ENCODE data around the gene LACTB. TPM values are rescaled to one million over a fixed set of nuclear protein-coding genes. Genes with fewer than 3 reads are reported as not detected.
"Not testable (repeated sequence)": the region's sequence is repeated elsewhere in the genome, so short reads cannot be mapped to it uniquely, and the experiment has no call there.

The LACTB gene
- total RNA-seq, 1 donor from 2014 or later = 13.7 TPM

GRCh38 chr15:63094495-63094931, 27.1 kb upstream of the LACTB start:
- Mint-ChIP-seq H3K9me3 (no peaks in the 10 kb centered on the region), H3K4me1 (ENCODE audit: low read depth) (peaks cover 5% of the 10 kb centered on the region), H3K27me3 (ENCODE audit: insufficient read depth) (peaks cover under 1% of the 10 kb centered on the region), H3K36me3 (ENCODE audit: low read depth) (no peaks in the 10 kb centered on the region), H3K4me3 (no peak overlapping the region), H3K27ac (no peak overlapping the region)
- DNase-seq (ENCODE audit: low spot score) = no peak
- intact Hi-C loops (cut with micrococcal nuclease) = no loop called here

- DNase-seq (ENCODE audit: low spot score) = no peak
- intact Hi-C loops (cut with micrococcal nuclease) = no loop called here
- Mint-ChIP-seq H3K4me1 (ENCODE audit: low read depth) (peaks cover 5% of the 10 kb centered on the region), H3K27ac (no peak overlapping the region), H3K27me3 (ENCODE audit: insufficient read depth) (no peaks in the 10 kb centered on the region), H3K36me3 (ENCODE audit: low read depth) (no peaks in the 10 kb centered on the region), H3K9me3 (no peaks in the 10 kb centered on the region), H3K4me3 (no peak overlapping the region)
These were observed 25.5 kb upstream of the LACTB start for GRCh38 chr15:63096178-63096577.

- H3K4me1 Mint-ChIP-seq (ENCODE audit: low read depth); DNase-seq (ENCODE audit: low spot score); H3K9me3 Mint-ChIP-seq; H3K27me3 Mint-ChIP-seq (ENCODE audit: insufficient read depth); intact Hi-C loops (cut with micrococcal nuclease); H3K4me3 Mint-ChIP-seq; H3K27ac Mint-ChIP-seq; H3K36me3 Mint-ChIP-seq (ENCODE audit: low read depth): not testable (repeated sequence)
These were observed 22.8 kb upstream of the LACTB start for GRCh38 chr15:63098901-63099300.

- H3K4me1 Mint-ChIP-seq (ENCODE audit: low read depth); H3K27me3 Mint-ChIP-seq (ENCODE audit: insufficient read depth); H3K4me3 Mint-ChIP-seq; intact Hi-C loops (cut with micrococcal nuclease); H3K27ac Mint-ChIP-seq; DNase-seq (ENCODE audit: low spot score); H3K9me3 Mint-ChIP-seq; H3K36me3 Mint-ChIP-seq (ENCODE audit: low read depth): not testable (repeated sequence)
These were observed 22.1 kb upstream of the LACTB start for GRCh38 chr15:63099581-63099980.

DNA sequence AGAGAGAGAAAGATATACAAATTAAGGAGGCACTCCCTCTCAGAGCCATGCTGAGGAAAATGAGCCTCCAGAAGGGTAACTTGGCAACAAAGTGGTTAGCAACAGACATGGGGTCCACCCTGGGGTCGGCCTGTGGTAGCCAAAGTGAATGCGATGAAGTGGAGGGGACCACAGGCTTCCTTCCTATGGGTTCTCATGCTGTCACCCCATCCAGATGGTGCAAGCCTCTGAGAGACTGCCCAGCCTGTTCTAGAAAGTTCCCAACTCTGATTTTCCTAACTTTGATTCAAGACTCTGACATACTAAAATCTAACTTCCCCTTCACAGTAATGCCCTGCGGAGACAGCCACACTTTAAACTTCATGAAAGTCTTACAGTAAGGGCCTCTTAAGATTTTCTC, 18.2 kb upstream of the LACTB start:
- no peaks in the 10 kb centered on the region for H3K4me1 Mint-ChIP-seq (ENCODE audit: low read depth)
- H3K27me3 Mint-ChIP-seq (ENCODE audit: insufficient read depth) = peaks cover 2% of the 10 kb centered on the region
- H3K9me3 Mint-ChIP-seq = peaks cover 7% of the 10 kb centered on the region
- H3K36me3 Mint-ChIP-seq (ENCODE audit: low read depth) = no peaks in the 10 kb centered on the region
- DNase-seq (ENCODE audit: low spot score) = no peak
- intact Hi-C loops (cut with micrococcal nuclease) = no loop called here
- no peak overlapping the region for H3K4me3 Mint-ChIP-seq
- H3K27ac Mint-ChIP-seq = no peak overlapping the region

- no peak for DNase-seq (ENCODE audit: low spot score)
- H3K27ac Mint-ChIP-seq = no peak overlapping the region
- no peaks in the 10 kb centered on the region for H3K4me1 Mint-ChIP-seq (ENCODE audit: low read depth)
- intact Hi-C loops (cut with micrococcal nuclease) = no loop called here
- H3K36me3 Mint-ChIP-seq (ENCODE audit: low read depth) = no peaks in the 10 kb centered on the region
- peaks cover 12% of the 10 kb centered on the region for H3K27me3 Mint-ChIP-seq (ENCODE audit: insufficient read depth)
- H3K4me3 Mint-ChIP-seq = no peak overlapping the region
- peaks cover 7% of the 10 kb centered on the region for H3K9me3 Mint-ChIP-seq
These were observed 16.9 kb upstream of the LACTB start for GRCh38 chr15:63104727-63105126.

DNA sequence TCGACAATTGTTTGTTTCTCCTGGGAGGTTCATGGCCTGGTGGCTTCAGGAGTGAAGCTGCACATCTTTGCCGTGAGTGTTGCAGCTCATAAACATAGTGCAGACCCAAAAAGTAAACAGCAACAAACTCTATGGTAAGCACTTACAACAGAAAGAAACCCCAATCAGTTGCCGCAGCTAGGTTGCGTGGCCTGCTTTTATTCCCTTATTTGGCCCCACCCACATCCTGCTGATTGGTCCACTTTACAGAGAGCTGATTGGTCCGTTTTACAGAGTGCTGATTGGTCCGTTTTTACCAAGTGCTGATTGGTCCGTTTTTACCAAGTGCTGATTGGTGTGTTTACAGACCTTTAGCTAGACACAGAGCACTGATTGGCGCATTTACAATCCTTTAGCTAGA, 16.3 kb upstream of the LACTB start:
- H3K4me1 Mint-ChIP-seq (ENCODE audit: low read depth); intact Hi-C loops (cut with micrococcal nuclease); H3K27ac Mint-ChIP-seq; H3K36me3 Mint-ChIP-seq (ENCODE audit: low read depth); H3K9me3 Mint-ChIP-seq; H3K4me3 Mint-ChIP-seq; DNase-seq (ENCODE audit: low spot score): not testable (repeated sequence)
- peaks cover 12% of the 10 kb centered on the region for H3K27me3 Mint-ChIP-seq (ENCODE audit: insufficient read depth)

GRCh38 chr15:63107895-63108546, 13.6 kb upstream of the LACTB start:
- Mint-ChIP-seq H3K27ac (no peak overlapping the region), H3K36me3 (ENCODE audit: low read depth) (no peaks in the 10 kb centered on the region), H3K27me3 (ENCODE audit: insufficient read depth) (peaks cover 12% of the 10 kb centered on the region), H3K4me3 (no peak overlapping the region), H3K4me1 (ENCODE audit: low read depth) (no peaks in the 10 kb centered on the region), H3K9me3 (peaks cover 7% of the 10 kb centered on the region)
- no peak for DNase-seq (ENCODE audit: low spot score)
- intact Hi-C loops (cut with micrococcal nuclease) = no loop called here

- Mint-ChIP-seq H3K9me3 (peaks cover 7% of the 10 kb centered on the region), H3K27me3 (ENCODE audit: insufficient read depth) (peaks cover 10% of the 10 kb centered on the region), H3K4me3 (no peak overlapping the region), H3K4me1 (ENCODE audit: low read depth) (no peaks in the 10 kb centered on the region), H3K36me3 (ENCODE audit: low read depth) (no peaks in the 10 kb centered on the region), H3K27ac (no peak overlapping the region)
- no peak for DNase-seq (ENCODE audit: low spot score)
- intact Hi-C loops (cut with micrococcal nuclease) = no loop called here
These were observed 12.2 kb upstream of the LACTB start for GRCh38 chr15:63109498-63109897.

- DNase-seq (ENCODE audit: low spot score) = no peak
- no peaks in the 10 kb centered on the region for H3K36me3 Mint-ChIP-seq (ENCODE audit: low read depth)
- peaks cover 10% of the 10 kb centered on the region for H3K27me3 Mint-ChIP-seq (ENCODE audit: insufficient read depth)
- no peaks in the 10 kb centered on the region for H3K4me1 Mint-ChIP-seq (ENCODE audit: low read depth)
- intact Hi-C loops (cut with micrococcal nuclease) = no loop called here
- peaks cover 7% of the 10 kb centered on the region for H3K9me3 Mint-ChIP-seq
- H3K4me3 Mint-ChIP-seq = no peak overlapping the region
- no peak overlapping the region for H3K27ac Mint-ChIP-seq
These were observed 11.7 kb upstream of the LACTB start for GRCh38 chr15:63109920-63110319.

DNA sequence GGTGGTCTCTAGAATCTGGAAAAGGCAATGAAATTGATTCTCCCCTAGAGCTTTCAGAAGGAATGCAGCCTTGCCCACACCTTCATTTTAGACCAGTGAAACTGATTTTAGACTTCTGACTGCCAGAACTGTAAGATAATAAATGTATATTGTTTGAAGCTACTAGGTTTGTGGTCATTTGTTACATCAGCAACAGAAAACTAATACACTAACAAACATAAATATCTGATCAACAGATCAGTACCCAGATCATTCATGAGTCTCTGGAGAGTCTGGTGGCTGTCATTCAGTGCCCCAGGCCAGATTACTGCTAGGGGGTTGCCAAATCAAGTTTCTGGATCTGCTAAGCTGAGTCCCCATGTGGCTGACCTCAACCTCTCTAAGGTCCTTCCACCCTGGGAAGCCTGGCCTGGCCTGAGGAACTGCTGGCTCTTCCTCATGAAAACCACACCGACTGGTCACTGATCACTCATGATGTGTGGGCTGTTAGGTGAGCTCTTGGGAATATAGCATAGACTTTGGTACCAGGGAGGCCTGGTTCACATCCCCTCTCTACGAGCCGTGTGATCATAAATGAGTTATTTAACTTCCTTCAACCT, 11.1 kb upstream of the LACTB start:
- no peaks in the 10 kb centered on the region for H3K36me3 Mint-ChIP-seq (ENCODE audit: low read depth)
- no peak overlapping the region for H3K27ac Mint-ChIP-seq
- peaks cover 10% of the 10 kb centered on the region for H3K27me3 Mint-ChIP-seq (ENCODE audit: insufficient read depth)
- peaks cover under 1% of the 10 kb centered on the region for H3K9me3 Mint-ChIP-seq
- no peak overlapping the region for H3K4me3 Mint-ChIP-seq
- no peaks in the 10 kb centered on the region for H3K4me1 Mint-ChIP-seq (ENCODE audit: low read depth)
- DNase-seq (ENCODE audit: low spot score) = no peak
- intact Hi-C loops (cut with micrococcal nuclease) = no loop called here

DNA sequence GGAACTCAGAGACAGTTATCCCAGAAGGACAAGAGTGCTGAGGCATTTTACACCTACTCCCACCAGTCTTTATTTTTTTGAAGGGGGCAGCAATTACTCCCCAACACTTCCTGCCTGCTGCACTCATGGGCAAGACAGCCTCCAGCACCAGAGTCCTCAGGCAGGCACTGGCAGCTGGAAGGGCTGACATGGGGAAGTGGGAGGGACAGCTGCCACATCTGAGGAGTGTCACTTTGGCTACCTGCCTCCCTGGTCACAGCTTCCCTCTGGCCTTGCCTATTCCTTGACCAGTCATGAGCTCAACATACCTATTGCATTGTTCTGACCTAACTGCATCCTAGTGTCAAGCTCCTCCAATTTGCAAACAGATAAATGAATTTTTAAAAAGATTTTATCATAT, 10.2 kb upstream of the LACTB start:
- H3K4me3 Mint-ChIP-seq = no peak overlapping the region
- H3K4me1 Mint-ChIP-seq (ENCODE audit: low read depth) = no peaks in the 10 kb centered on the region
- H3K27ac Mint-ChIP-seq = no peak overlapping the region
- DNase-seq (ENCODE audit: low spot score) = no peak
- no peaks in the 10 kb centered on the region for H3K36me3 Mint-ChIP-seq (ENCODE audit: low read depth)
- H3K27me3 Mint-ChIP-seq (ENCODE audit: insufficient read depth) = peaks cover 10% of the 10 kb centered on the region
- no peaks in the 10 kb centered on the region for H3K9me3 Mint-ChIP-seq
- intact Hi-C loops (cut with micrococcal nuclease) = no loop called here

- Mint-ChIP-seq H3K9me3 (no peaks in the 10 kb centered on the region), H3K4me3 (no peak overlapping the region), H3K4me1 (ENCODE audit: low read depth) (no peaks in the 10 kb centered on the region), H3K27ac (no peak overlapping the region), H3K27me3 (ENCODE audit: insufficient read depth) (peaks cover 14% of the 10 kb centered on the region), H3K36me3 (ENCODE audit: low read depth) (no peaks in the 10 kb centered on the region)
- intact Hi-C loops (cut with micrococcal nuclease) = no loop called here
- no peak for DNase-seq (ENCODE audit: low spot score)
These were observed 8.8 kb upstream of the LACTB start for GRCh38 chr15:63112871-63113270.

DNA sequence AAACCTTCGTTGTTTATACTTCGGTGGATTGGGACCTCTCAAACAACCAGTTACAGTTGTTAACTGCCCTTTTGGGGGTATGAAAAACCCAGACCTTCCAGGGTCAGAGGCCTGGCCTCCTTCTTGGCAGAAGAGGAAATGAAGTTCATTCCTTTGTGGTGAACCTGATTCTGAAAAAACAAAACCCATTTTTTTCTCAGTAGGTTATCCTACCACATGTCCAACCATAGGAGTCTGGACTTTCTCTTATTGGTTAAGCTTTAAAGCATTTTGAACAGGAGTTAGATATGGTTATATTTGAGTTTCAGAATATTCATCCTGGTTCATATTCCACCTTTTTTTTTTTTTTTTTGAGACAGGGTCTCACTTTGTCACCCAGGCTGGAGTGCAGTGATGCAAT, 7.2 kb upstream of the LACTB start:
- H3K4me1 Mint-ChIP-seq (ENCODE audit: low read depth) = no peaks in the 10 kb centered on the region
- H3K27me3 Mint-ChIP-seq (ENCODE audit: insufficient read depth) = peaks cover 6% of the 10 kb centered on the region
- DNase-seq (ENCODE audit: low spot score) = no peak
- peaks cover 4% of the 10 kb centered on the region for H3K9me3 Mint-ChIP-seq
- intact Hi-C loops (cut with micrococcal nuclease) = no loop called here
- H3K4me3 Mint-ChIP-seq = no peak overlapping the region
- no peak overlapping the region for H3K27ac Mint-ChIP-seq
- H3K36me3 Mint-ChIP-seq (ENCODE audit: low read depth) = peaks cover 3% of the 10 kb centered on the region
